Measurements from ENCODE around the gene RTBDN. TPM values are rescaled to one million over a fixed set of nuclear protein-coding genes. Genes with fewer than 3 reads are reported as not detected.

Gene RTBDN
- total RNA-seq, 1 donor from 2014 or later, result not detected

DNA sequence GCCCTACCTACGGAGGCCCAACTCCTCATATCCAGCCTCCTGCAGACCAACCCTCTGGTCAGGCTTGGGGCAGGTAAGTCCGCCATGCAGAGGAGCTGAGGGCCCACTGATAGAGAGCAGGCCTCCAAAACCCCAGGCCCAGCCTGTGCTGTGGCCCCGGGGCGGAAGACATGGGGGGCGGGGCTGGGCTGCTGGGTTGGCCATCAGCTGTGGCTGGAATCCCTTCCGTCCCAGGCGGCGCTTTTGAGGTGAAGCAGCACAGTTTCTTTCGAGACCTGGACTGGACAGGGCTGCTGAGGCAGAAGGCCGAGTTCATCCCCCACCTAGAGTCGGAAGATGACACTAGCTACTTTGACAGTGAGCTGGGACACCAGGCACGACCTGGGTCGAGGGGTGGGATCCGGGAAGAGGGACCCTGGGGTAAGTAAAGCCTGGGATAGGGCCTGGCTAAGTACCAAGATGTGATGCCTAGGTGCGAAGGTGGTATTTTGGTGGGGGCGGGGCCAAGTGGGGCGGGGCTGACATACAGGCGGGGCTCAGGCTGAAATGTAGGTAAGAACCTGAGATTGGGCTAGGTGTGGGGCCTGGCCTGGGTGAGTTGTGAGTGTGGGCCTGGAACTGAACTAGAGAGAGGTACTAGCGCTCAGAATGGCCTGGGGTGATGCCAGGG is 31.5 kb upstream of the RTBDN start:
- peaks cover 12% of the 10 kb centered on the region for H3K27me3 Mint-ChIP-seq (ENCODE audit: insufficient read depth, low read depth)
- Histone ChIP-seq H3K27ac (no peak overlapping the region), H3K36me3 (no peaks in the 10 kb centered on the region), H3F3A (ENCODE audit: low read depth) (peaks cover 13% of the 10 kb centered on the region), H3K27me3 (no peaks in the 10 kb centered on the region), H3K4me1 (peaks cover 5% of the 10 kb centered on the region), H3K9ac (no peak overlapping the region), H3K9me3 (ENCODE audit: low read depth) (no peaks in the 10 kb centered on the region), H3K4me3 (no peak overlapping the region), H2AFZ (replicated peaks) (no peak overlapping the region), H3K79me2 (ENCODE audit: low read depth) (no peaks in the 10 kb centered on the region), H3K4me2 (no peak overlapping the region), H4K20me1 (ENCODE audit: low read depth) (no peaks in the 10 kb centered on the region)
- TF ChIP-seq, protein P1, sequence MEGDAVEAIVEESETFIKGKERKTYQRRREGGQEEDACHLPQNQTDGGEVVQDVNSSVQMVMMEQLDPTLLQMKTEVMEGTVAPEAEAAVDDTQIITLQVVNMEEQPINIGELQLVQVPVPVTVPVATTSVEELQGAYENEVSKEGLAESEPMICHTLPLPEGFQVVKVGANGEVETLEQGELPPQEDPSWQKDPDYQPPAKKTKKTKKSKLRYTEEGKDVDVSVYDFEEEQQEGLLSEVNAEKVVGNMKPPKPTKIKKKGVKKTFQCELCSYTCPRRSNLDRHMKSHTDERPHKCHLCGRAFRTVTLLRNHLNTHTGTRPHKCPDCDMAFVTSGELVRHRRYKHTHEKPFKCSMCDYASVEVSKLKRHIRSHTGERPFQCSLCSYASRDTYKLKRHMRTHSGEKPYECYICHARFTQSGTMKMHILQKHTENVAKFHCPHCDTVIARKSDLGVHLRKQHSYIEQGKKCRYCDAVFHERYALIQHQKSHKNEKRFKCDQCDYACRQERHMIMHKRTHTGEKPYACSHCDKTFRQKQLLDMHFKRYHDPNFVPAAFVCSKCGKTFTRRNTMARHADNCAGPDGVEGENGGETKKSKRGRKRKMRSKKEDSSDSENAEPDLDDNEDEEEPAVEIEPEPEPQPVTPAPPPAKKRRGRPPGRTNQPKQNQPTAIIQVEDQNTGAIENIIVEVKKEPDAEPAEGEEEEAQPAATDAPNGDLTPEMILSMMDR (IDR thresholded peaks at IDR 0.05), result no peak
- TF ChIP-seq EZH2 (IDR thresholded peaks at IDR 0.05), result no peak
- no peak for TF ChIP-seq EZH2phosphoT487 (IDR thresholded peaks at IDR 0.05)
- H3K36me3 Mint-ChIP-seq, result peaks cover 8% of the 10 kb centered on the region
- H3K4me1 Mint-ChIP-seq, result peaks cover 9% of the 10 kb centered on the region
- DNase-seq (ENCODE audit: low spot score), result peak; percentile 13
- H3K9me3 Mint-ChIP-seq, result no peaks in the 10 kb centered on the region
- H3K4me3 Mint-ChIP-seq, result peak overlapping the region; percentile 66
- H3K27ac Mint-ChIP-seq, result no peak overlapping the region

DNA sequence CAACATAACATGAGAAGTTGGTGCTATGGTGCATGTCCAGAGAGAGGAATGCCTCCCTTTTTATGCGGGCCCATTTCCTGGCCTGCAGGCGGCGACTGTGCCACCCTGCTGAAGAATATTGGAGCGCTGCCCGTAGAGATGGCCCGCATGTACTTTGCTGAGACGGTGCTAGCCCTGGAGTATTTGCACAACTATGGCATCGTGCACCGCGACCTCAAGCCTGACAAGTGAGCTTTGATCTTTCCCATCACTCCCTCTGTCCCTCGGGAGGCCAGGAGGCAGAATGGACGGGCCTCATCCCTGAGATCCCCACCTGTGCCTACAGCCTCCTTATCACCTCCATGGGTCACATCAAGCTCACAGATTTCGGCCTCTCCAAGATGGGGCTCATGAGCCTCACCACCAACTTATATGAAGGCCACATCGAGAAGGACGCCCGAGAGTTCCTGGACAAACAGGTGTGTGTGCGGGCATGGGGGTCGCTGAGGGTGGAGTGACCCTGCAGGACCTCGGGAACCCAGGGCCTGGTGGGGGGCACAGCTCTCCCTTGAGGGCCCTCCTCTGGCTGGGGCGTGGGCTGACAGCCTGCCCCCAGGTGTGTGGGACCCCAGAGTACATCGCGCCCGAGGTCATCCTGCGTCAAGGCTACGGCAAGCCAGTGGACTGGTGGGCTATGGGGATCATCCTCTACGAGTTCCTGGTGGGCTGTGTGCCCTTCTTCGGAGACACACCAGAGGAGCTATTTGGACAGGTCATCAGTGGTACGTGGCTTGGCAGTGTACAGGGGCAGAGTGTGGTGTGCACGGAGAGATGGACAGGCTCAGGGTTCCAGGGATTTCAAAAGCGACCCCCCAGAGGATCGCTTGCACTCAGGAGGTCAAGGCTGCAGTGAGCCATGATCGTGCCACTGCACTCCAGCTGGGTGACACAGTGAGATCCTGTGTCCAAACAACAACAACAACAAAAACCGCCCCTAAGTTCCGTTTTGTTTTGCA is 30.6 kb upstream of the RTBDN start:
- H3K27ac ChIP-seq, result no peak overlapping the region

DNA sequence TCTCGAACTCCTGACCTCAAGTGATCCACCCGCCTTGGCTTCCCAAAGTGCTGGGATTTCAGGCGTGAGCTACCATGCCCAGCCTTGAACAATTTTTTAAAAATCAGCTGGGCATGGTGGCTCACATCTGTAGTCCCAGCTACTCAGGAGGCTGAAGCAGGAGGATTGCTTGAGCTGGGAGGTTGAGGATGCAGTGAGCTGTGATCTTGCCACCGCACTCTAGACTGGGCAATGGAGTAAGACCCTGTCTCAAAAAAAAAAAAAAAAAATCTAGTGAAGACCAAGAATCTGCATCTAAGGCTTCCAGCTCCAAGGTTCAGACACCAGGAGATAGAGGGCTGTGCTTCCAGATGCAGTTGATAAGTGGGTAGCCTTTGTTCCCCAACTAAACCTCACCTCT is 29.8 kb upstream of the RTBDN start:
- Mint-ChIP-seq H3K4me1 (peaks cover 9% of the 10 kb centered on the region), H3K36me3 (peaks cover 9% of the 10 kb centered on the region), H3K4me3 (no peak overlapping the region), H3K27me3 (ENCODE audit: insufficient read depth, low read depth) (peaks cover 7% of the 10 kb centered on the region), H3K27ac (no peak overlapping the region), H3K9me3 (no peaks in the 10 kb centered on the region)
- no peak overlapping the region for H3K27ac ChIP-seq
- H2AFZ ChIP-seq (replicated peaks), result no peak overlapping the region
- no peaks in the 10 kb centered on the region for H3K27me3 ChIP-seq
- no peaks in the 10 kb centered on the region for H3K9me3 ChIP-seq (ENCODE audit: low read depth)
- H3K4me3 ChIP-seq, result no peak overlapping the region
- TF ChIP-seq, protein P1 (IDR thresholded peaks at IDR 0.05), result no peak
- TF ChIP-seq EZH2phosphoT487 (IDR thresholded peaks at IDR 0.05) (no peak), EZH2 (IDR thresholded peaks at IDR 0.05) (no peak)
- H3K9ac ChIP-seq, result no peak overlapping the region
- no peak overlapping the region for H3K4me2 ChIP-seq
- H4K20me1 ChIP-seq (ENCODE audit: low read depth), result no peaks in the 10 kb centered on the region
- peaks cover 13% of the 10 kb centered on the region for H3F3A ChIP-seq (ENCODE audit: low read depth)
- no peaks in the 10 kb centered on the region for H3K79me2 ChIP-seq (ENCODE audit: low read depth)
- peaks cover 5% of the 10 kb centered on the region for H3K4me1 ChIP-seq
- H3K36me3 ChIP-seq, result no peaks in the 10 kb centered on the region
- DNase-seq (ENCODE audit: low spot score), result no peak

More for the DNA sequence above, 30.6 kb upstream of the RTBDN start:
- Mint-ChIP-seq H3K4me1 (peaks cover 9% of the 10 kb centered on the region), H3K9me3 (no peaks in the 10 kb centered on the region), H3K27ac (no peak overlapping the region), H3K36me3 (peaks cover 11% of the 10 kb centered on the region), H3K27me3 (ENCODE audit: insufficient read depth, low read depth) (peaks cover 7% of the 10 kb centered on the region), H3K4me3 (no peak overlapping the region)
- DNase-seq (ENCODE audit: low spot score), result no peak
- no peaks in the 10 kb centered on the region for H3K36me3 ChIP-seq
- no peaks in the 10 kb centered on the region for H4K20me1 ChIP-seq (ENCODE audit: low read depth)
- H3K9ac ChIP-seq, result no peak overlapping the region
- no peaks in the 10 kb centered on the region for H3K79me2 ChIP-seq (ENCODE audit: low read depth)
- H3K9me3 ChIP-seq (ENCODE audit: low read depth), result no peaks in the 10 kb centered on the region
- no peak overlapping the region for H3K4me3 ChIP-seq
- TF ChIP-seq EZH2 (IDR thresholded peaks at IDR 0.05), result no peak
- TF ChIP-seq EZH2phosphoT487 (IDR thresholded peaks at IDR 0.05), result no peak
- TF ChIP-seq, protein P1 (IDR thresholded peaks at IDR 0.05), result no peak
- no peak overlapping the region for H2AFZ ChIP-seq (replicated peaks)
- peaks cover 5% of the 10 kb centered on the region for H3K4me1 ChIP-seq
- H3F3A ChIP-seq (ENCODE audit: low read depth), result peaks cover 13% of the 10 kb centered on the region
- no peaks in the 10 kb centered on the region for H3K27me3 ChIP-seq
- no peak overlapping the region for H3K4me2 ChIP-seq

Data from neural progenitor cell (in vitro differentiated cells).